NCI-H1694 treated with DMSO at 0.1 percent for 48 hours (cell line): Measurements from ENCODE around the gene ACER1.
A peak's percentile ranks its signal among the peaks of the same experiment; 100 is the strongest.
"Not testable (repeated sequence)": the region's sequence is repeated elsewhere in the genome, so short reads cannot be mapped to it uniquely, and the experiment has no call there.

Experiments used
- DNase-seq: peaks from one replicate; lab custom pipeline; 2025; lab: John Stamatoyannopoulos, UW

ACER1 gene

GRCh38 chr19:6287269-6287885 lies 46.0 kb downstream of the ACER1 start:
- DNase-seq: no peak

GRCh38 chr19:6286676-6287075 lies 46.7 kb downstream of the ACER1 start:
- DNase-seq: no peak

- DNase-seq: not testable (repeated sequence)
Measured at GRCh38 chr19:6282393-6282792, 51.0 kb downstream of the ACER1 start.

- DNase-seq: peak; percentile 63
Measured at GRCh38 chr19:6279931-6280591, 53.4 kb downstream of the ACER1 start, which contains the start of gene MLLT1. TSS of gene MLLT1 (minus strand) at chr19:6279975. CDS start at chr19:6279784, 191 bp downstream.

GRCh38 chr19:6279620-6279930 lies 53.8 kb downstream of the ACER1 start:
- DNase-seq: no peak

GRCh38 chr19:6278740-6279619 lies 54.4 kb downstream of the ACER1 start:
- DNase-seq: no peak

GRCh38 chr19:6278051-6278450 lies 55.4 kb downstream of the ACER1 start:
- DNase-seq: no peak

GRCh38 chr19:6276447-6276846 lies 57.0 kb downstream of the ACER1 start:
- no peak for DNase-seq

- DNase-seq: no peak
Measured at GRCh38 chr19:6275170-6275744, 58.2 kb downstream of the ACER1 start.

- DNase-seq: no peak
Measured at GRCh38 chr19:6274756-6275155, 58.7 kb downstream of the ACER1 start.

- DNase-seq: no peak
Measured at GRCh38 chr19:6273701-6274601, 59.5 kb downstream of the ACER1 start.

- DNase-seq: no peak
Measured at GRCh38 chr19:6272913-6273600, 60.4 kb downstream of the ACER1 start.

GRCh38 chr19:6272411-6272791 lies 61.0 kb downstream of the ACER1 start:
- DNase-seq: no peak

- no peak for DNase-seq
Measured at GRCh38 chr19:6271721-6272410, 61.5 kb downstream of the ACER1 start.

- no peak for DNase-seq
Measured at GRCh38 chr19:6271251-6271650, 62.2 kb downstream of the ACER1 start.

- DNase-seq: no peak
Measured at GRCh38 chr19:6270822-6271221, 62.6 kb downstream of the ACER1 start.

- DNase-seq: no peak
Measured at GRCh38 chr19:6270076-6270745, 63.2 kb downstream of the ACER1 start.

GRCh38 chr19:6269101-6269886 lies 64.1 kb downstream of the ACER1 start:
- DNase-seq: no peak

- DNase-seq: no peak
Measured at GRCh38 chr19:6268382-6268771, 65.0 kb downstream of the ACER1 start.
